A549 (cell line): ENCODE measurements around the gene C1orf94. TPM values are rescaled to one million over a fixed set of nuclear protein-coding genes. Genes with fewer than 3 reads are reported as not detected.
"Not testable (repeated sequence)": the region's sequence is repeated elsewhere in the genome, so short reads cannot be mapped to it uniquely, and the experiment has no call there.

Source experiments
- ATAC-seq, 2 experiments: fragments of 200-7000 bp in 1 of 2; fragments of >200 bp in 1 of 2; cut with Nextera tagmentation in 1 of 2; cut with Tn5 transposase in 1 of 2; 3 replicates each; pipeline versions ENCODE4 v1.8.0 to v1.9.1; 2018 to 2020; ENCODE audit warnings: mild to moderate bottlenecking in 1 of 2, moderate library complexity in 1 of 2
- CTCF ChIA-PET: fragments of 300-600 bp; sonication (Branson Sonifier 250); formaldehyde crosslinking; extraction: SDS; loops from one replicate; lab custom pipeline; 2021; ENCODE audit warnings: antibody characterized with exemption, inconsistent platforms; lab: Yijun Ruan, JAX
- POLR2A ChIA-PET: fragments of 350-600 bp; formaldehyde crosslinking; extraction: SDS; loops from one replicate; lab custom pipeline; 2021; ENCODE audit warnings: antibody characterized with exemption, inconsistent platforms; lab: Yijun Ruan, JAX
- DNase-seq, 2 experiments: peaks; one replicate each; pipeline versions ENCODE4 v3.0.0 to v3.0.0-alpha.2; 2011 to 2016; ENCODE audit warnings: low read depth in 1 of 2, low spot score in 1 of 2
- FAIRE-seq: peaks from 2 replicates; lab custom pipeline; 2011; peaks lifted over from hg19 to GRCh38; lab: Jason Lieb, UNC
- H3K27ac ChIP-seq, 2 experiments: fragments of >200 bp; sonication (Bioruptor Twin); formaldehyde crosslinking; 3 replicates each; pipeline ENCODE4 v1.5.1; 2016 to 2017
- H3K4me1 ChIP-seq: fragments of >200 bp; sonication (Bioruptor Twin); formaldehyde crosslinking; 3 replicates; pipeline ENCODE4 v1.6.1; 2016
- H3K4me2 ChIP-seq: fragments of >200 bp; sonication (Bioruptor Twin); formaldehyde crosslinking; 3 replicates; pipeline ENCODE4 v1.6.1; 2016
- H3K4me3 ChIP-seq: fragments of >200 bp; sonication (Bioruptor Twin); formaldehyde crosslinking; 3 replicates; pipeline ENCODE4 v1.5.1; 2016
- H3K9me3 ChIP-seq: fragments of >200 bp; sonication (Bioruptor Twin); formaldehyde crosslinking; 3 replicates; pipeline ENCODE4 v1.6.1; 2016
- BHLHE40 ChIP-seq: IDR thresholded peaks from 2 replicates; pipeline ENCODE4 v1.6.1; 2012; ENCODE audit warnings: low read depth, low read length, inconsistent platforms
- CBX2 ChIP-seq: fragments of 200-600 bp; sonication (generic); IDR thresholded peaks from 2 replicates; pipeline ENCODE4 v1.6.1; 2016; ENCODE audit warnings: low read depth, mild to moderate bottlenecking, borderline replicate concordance
- CHD4 ChIP-seq: fragments of 200-600 bp; sonication (generic); IDR thresholded peaks from 2 replicates; pipeline ENCODE4 v1.6.1; 2016; ENCODE audit warnings: antibody characterized with exemption, mild to moderate bottlenecking, borderline replicate concordance
- EHMT2 ChIP-seq: fragments of 200-600 bp; sonication (generic); IDR thresholded peaks from 2 replicates; pipeline ENCODE4 v1.6.1; 2016; ENCODE audit warnings: antibody characterized with exemption, low read depth, mild to moderate bottlenecking, moderate library complexity
- FOSB ChIP-seq: fragments of 250-450 bp; sonication (Bioruptor Pico); IDR thresholded peaks from 2 replicates; pipeline ENCODE4 v1.5.0; 2020; ENCODE audit warnings: mild to moderate bottlenecking, moderate library complexity
- FOSL2 ChIP-seq, 2 experiments: fragments of 450-650 bp in 1 of 2; fragments of >200 bp in 1 of 2; sonication (Bioruptor Twin) in 1 of 2; formaldehyde crosslinking; IDR thresholded peaks; 2 replicates each; pipeline versions ENCODE4 v1.5.0 to v1.6.1; 2016 to 2020; ENCODE audit warnings: mild to moderate bottlenecking in 1 of 2, moderate library complexity in 1 of 2
- GATA3 ChIP-seq: IDR thresholded peaks from 2 replicates; pipeline ENCODE4 v1.6.1; 2012; ENCODE audit warnings: borderline replicate concordance
- HEYL ChIP-seq: fragments of 250-450 bp; sonication (Bioruptor Pico); IDR thresholded peaks from 2 replicates; pipeline ENCODE4 v1.8.0; 2021; ENCODE audit warnings: mild to moderate bottlenecking, moderate library complexity
- HOXA7 ChIP-seq: fragments of 250-450 bp; sonication (Bioruptor Pico); IDR thresholded peaks from 2 replicates; pipeline ENCODE4 v1.5.0; 2020; ENCODE audit warnings: mild to moderate bottlenecking, moderate library complexity
- KDM1A ChIP-seq: fragments of 200-600 bp; sonication (generic); IDR thresholded peaks from 2 replicates; pipeline ENCODE4 v1.6.1; 2016; ENCODE audit warnings: low read depth, mild to moderate bottlenecking
- MYC ChIP-seq: IDR thresholded peaks from 2 replicates; pipeline ENCODE4 v1.6.1; 2012; ENCODE audit warnings: mild to moderate bottlenecking, inconsistent platforms, low read length, improper control_type of control experiment, borderline replicate concordance
- POLR2A ChIP-seq: IDR thresholded peaks from 2 replicates; pipeline ENCODE4 v1.6.1; 2012; ENCODE audit warnings: mild to moderate bottlenecking, low read length
- POLR2AphosphoS2 ChIP-seq: conservative IDR thresholded peaks from 2 replicates; pipeline ENCODE4 v1.6.1; 2012; ENCODE audit warnings: low read length, improper control_type of control experiment, inconsistent platforms
- RCOR1 ChIP-seq: fragments of 150-350 bp; IDR thresholded peaks from 2 replicates; pipeline ENCODE4 v1.6.1; 2014; ENCODE audit warnings: antibody characterized with exemption, low read length, low read depth
- RFX5 ChIP-seq: fragments of 450-650 bp; IDR thresholded peaks from 2 replicates; pipeline ENCODE4 v1.7.1; 2014; ENCODE audit warnings: antibody characterized with exemption, mild to moderate bottlenecking, moderate library complexity
- TP53 ChIP-seq: fragments of 250-450 bp; sonication (Bioruptor Pico); IDR thresholded peaks from 2 replicates; pipeline ENCODE4 v1.5.0; 2021; ENCODE audit warnings: mild to moderate bottlenecking, moderate library complexity
- ZSCAN20 ChIP-seq: fragments of 250-450 bp; sonication (Bioruptor Pico); IDR thresholded peaks from 2 replicates; pipeline ENCODE4 v1.8.0; 2022; ENCODE audit warnings: mild to moderate bottlenecking, moderate library complexity
- WGBS: methylation state at CpG from one replicate; pipeline ENCODE4 v1.1.6; 2017; ENCODE audit errors: missing lambda C conversion rate; 5-methylcytosine and 5-hydroxymethylcytosine counted together
- polyA plus RNA-seq, 4 experiments: library from polyadenylated mRNA; depleted of rRNA in 3 of 4; stranded (reverse); fragments of >200 nt; fragmentation: RNase III in 1 of 4; extraction: RNeasy Plus Mini Kit Qiagen cat#74134 plus additional on column Dnase treatment in 1 of 4; gene quantifications; 2 replicates in 3 of 4; 3 replicates in 1 of 4; pipeline ENCODE4 v1.2.3, GENCODE V29; 2011 to 2017
- TF ChIP-seq, protein P1 (sequence below): fragments of 200-600 bp; sonication (generic); IDR thresholded peaks from 2 replicates; pipeline ENCODE4 v1.6.1; 2016; ENCODE audit warnings: antibody characterized with exemption, mild to moderate bottlenecking, moderate library complexity
- TF ChIP-seq, protein P2 (sequence below): IDR thresholded peaks from 2 replicates; pipeline ENCODE4 v1.6.1; 2012
- TF ChIP-seq, protein P3 (sequence below): fragments of 250-450 bp; sonication (Bioruptor Pico); IDR thresholded peaks from 2 replicates; pipeline ENCODE4 v1.5.0; 2021; ENCODE audit warnings: mild to moderate bottlenecking, moderate library complexity, borderline replicate concordance

C1orf94 gene
- polyA plus RNA-seq, 2 of the 4 experiments (the other 2 are of a cell fraction), result not detected

DNA sequence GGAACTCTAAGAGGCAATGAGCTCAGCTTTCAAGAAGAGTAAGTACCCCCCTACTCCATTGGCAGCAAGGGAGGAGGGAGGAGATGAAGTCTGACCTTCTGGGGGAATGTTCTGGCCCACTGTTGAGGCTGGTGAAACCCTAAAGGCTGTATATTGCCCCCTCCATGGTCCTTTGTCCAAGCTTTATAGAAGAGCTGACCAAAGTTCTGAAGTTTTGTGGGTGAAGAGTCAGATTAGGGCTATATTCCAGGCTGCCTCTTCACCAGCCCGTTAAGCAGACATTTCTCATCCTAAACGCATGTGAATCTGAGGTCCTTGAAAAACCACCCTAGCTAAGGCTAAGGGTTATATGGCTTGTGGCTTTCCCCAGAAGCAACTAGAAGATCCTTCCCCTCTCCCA is 1.4 kb downstream of the C1orf94 start:
- Histone ChIP-seq H3K4me2 (no peak overlapping the region), H3K4me3 (no peak overlapping the region), H3K9me3 (no peaks in the 10 kb centered on the region), H3K4me1 (no peaks in the 10 kb centered on the region), H3K27ac (no peak overlapping the region)
- no peak for TF ChIP-seq EHMT2
- TF ChIP-seq, protein P1, sequence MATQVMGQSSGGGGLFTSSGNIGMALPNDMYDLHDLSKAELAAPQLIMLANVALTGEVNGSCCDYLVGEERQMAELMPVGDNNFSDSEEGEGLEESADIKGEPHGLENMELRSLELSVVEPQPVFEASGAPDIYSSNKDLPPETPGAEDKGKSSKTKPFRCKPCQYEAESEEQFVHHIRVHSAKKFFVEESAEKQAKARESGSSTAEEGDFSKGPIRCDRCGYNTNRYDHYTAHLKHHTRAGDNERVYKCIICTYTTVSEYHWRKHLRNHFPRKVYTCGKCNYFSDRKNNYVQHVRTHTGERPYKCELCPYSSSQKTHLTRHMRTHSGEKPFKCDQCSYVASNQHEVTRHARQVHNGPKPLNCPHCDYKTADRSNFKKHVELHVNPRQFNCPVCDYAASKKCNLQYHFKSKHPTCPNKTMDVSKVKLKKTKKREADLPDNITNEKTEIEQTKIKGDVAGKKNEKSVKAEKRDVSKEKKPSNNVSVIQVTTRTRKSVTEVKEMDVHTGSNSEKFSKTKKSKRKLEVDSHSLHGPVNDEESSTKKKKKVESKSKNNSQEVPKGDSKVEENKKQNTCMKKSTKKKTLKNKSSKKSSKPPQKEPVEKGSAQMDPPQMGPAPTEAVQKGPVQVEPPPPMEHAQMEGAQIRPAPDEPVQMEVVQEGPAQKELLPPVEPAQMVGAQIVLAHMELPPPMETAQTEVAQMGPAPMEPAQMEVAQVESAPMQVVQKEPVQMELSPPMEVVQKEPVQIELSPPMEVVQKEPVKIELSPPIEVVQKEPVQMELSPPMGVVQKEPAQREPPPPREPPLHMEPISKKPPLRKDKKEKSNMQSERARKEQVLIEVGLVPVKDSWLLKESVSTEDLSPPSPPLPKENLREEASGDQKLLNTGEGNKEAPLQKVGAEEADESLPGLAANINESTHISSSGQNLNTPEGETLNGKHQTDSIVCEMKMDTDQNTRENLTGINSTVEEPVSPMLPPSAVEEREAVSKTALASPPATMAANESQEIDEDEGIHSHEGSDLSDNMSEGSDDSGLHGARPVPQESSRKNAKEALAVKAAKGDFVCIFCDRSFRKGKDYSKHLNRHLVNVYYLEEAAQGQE, result peak; percentile 49; the same call in 1 of the 2 replicates
- no peak for TF ChIP-seq CBX2
- no peak for TF ChIP-seq HOXA7 (CRISPR knock-in tag)
- ChIA-PET CTCF (interaction anchor here (1.0 kb wide), 1 partner anchor 15 kb away, joined by 3 read pairs; no protein-coding TSS in a partner anchor), POLR2A (no interaction called here)
- WGBS, result 0% methylated on average over 2 of the region's 2 CpGs
- no peak for FAIRE-seq
- DNase-seq, result no peak
- no peak for ATAC-seq

DNA sequence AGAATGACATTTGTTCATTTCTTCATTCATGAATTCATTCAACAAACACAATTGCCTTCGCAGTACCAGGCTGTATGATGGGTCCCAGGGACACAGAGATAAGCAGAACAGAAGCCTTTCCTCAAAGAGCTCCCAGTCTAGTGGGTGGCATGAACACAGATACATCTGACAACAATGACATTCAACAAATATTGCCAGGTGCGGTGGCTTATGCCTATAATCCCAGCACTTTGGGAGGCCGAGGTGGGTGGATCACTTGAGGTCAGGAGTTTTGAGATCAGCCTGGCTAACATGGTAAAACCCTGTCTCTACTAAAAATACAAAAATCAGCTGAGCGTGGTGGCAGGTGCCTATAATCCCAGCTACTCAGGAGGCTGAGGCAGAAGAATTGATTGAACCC is 6.7 kb downstream of the C1orf94 start:
- H3K4me1 ChIP-seq, POLR2A ChIA-PET, H3K4me3 ChIP-seq, FAIRE-seq, H3K9me3 ChIP-seq, ATAC-seq, CTCF ChIA-PET, H3K27ac ChIP-seq, DNase-seq, H3K4me2 ChIP-seq: not testable (repeated sequence)
- whole genome bisulfite sequencing, result 16% methylated on average over 3 of the region's 4 CpGs

DNA sequence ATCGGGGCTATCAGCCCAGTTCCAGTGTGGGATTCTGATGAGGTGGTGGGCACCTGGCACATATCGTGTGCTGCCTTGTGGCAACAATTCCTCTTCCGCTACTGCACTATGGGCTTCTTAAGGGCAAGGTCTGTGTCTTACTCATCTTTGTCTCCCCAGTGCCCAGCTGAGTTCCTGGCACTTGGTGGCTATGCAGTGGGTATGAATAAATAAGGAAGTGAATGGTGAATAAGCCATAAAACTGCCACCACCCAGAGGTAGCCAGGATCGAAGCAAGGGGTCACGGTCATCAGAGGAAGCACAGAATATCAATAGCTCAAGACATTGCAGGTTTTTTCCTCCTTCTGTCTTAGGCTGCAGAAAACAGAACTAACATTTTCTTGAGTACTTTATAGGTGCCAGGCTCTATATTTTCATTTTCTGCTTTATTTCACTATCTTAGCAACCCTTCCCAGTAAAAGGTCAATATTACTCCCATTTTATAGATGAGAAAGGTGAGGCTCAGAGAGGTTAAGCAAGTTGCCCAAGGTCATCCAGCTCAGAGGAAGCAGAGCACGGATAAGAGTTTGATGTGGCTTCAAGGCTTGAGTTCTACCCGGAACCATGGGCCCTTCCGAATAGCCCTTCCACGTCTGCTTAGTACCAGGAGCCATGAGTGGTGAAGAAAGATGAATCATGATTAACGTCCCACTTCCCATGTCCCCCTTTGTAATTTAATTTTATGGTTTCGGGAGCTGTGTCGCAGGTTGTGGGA is 10.2 kb downstream of the C1orf94 start:
- 34% methylated on average over 12 of the region's 12 CpGs for WGBS
- H3K4me2 ChIP-seq, result no peak overlapping the region
- no peaks in the 10 kb centered on the region for H3K9me3 ChIP-seq
- CTCF ChIA-PET, result interaction anchor here (1.2 kb wide), 1 partner anchor 24 kb away, joined by 3 read pairs; no protein-coding TSS in a partner anchor
- TF ChIP-seq FOSL2 (IDR thresholded peaks at IDR 0.05) (no peak), FOSL2 (CRISPR knock-in tag; IDR thresholded peaks at IDR 0.05) (no peak), BHLHE40 (no peak), HEYL (CRISPR knock-in tag) (no peak), FOSB (CRISPR knock-in tag) (no peak), RFX5 (no peak), KDM1A (no peak), GATA3 (no peak), CHD4 (no peak), RCOR1 (no peak), TP53 (CRISPR knock-in tag) (no peak), MYC (no peak), POLR2AphosphoS2 (no peak), EHMT2 (no peak), ZSCAN20 (CRISPR knock-in tag) (no peak), POLR2A (no peak)
- TF ChIP-seq, protein P2, sequence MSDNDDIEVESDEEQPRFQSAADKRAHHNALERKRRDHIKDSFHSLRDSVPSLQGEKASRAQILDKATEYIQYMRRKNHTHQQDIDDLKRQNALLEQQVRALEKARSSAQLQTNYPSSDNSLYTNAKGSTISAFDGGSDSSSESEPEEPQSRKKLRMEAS, result no peak
- TF ChIP-seq, protein P3, sequence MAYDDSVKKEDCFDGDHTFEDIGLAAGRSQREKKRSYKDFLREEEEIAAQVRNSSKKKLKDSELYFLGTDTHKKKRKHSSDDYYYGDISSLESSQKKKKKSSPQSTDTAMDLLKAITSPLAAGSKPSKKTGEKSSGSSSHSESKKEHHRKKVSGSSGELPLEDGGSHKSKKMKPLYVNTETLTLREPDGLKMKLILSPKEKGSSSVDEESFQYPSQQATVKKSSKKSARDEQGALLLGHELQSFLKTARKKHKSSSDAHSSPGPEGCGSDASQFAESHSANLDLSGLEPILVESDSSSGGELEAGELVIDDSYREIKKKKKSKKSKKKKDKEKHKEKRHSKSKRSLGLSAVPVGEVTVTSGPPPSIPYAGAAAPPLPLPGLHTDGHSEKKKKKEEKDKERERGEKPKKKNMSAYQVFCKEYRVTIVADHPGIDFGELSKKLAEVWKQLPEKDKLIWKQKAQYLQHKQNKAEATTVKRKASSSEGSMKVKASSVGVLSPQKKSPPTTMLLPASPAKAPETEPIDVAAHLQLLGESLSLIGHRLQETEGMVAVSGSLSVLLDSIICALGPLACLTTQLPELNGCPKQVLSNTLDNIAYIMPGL (CRISPR knock-in tag), result no peak
- TF ChIP-seq, all 56 proteins: peak for 0
- Histone ChIP-seq H3K4me3 (no peak overlapping the region), H3K4me1 (no peaks in the 10 kb centered on the region), H3K27ac (no peak overlapping the region)
- ATAC-seq (no peak), FAIRE-seq (no peak), DNase-seq (no peak)
- POLR2A ChIA-PET, result no interaction called here
